H1 (cell line): ENCODE data around the gene GSTM2. TPM values are rescaled to one million over a fixed set of nuclear protein-coding genes. Genes with fewer than 3 reads are reported as not detected.

Source experiments
- CHD1 ChIP-seq: IDR thresholded peaks from 2 replicates; pipeline ENCODE4 v1.6.1; 2012; ENCODE audit warnings: low read depth, low read length, improper control_type of control experiment
- POLR2AphosphoS5 ChIP-seq: IDR thresholded peaks from 2 replicates; pipeline ENCODE4 v1.6.1; 2011; ENCODE audit warnings: low read depth, low read length
- TBP ChIP-seq: IDR thresholded peaks from 2 replicates; pipeline ENCODE4 v1.6.1; 2011; ENCODE audit warnings: low read depth, low read length, improper control_type of control experiment
- TEAD4 ChIP-seq: IDR thresholded peaks from 2 replicates; pipeline ENCODE4 v1.6.1; 2012; ENCODE audit warnings: low read depth, low read length, inconsistent platforms, mixed read lengths
- YY1 ChIP-seq: IDR thresholded peaks from 2 replicates; pipeline ENCODE4 v1.6.1; 2011; ENCODE audit warnings: low read depth, mild to moderate bottlenecking, low read length
- polyA plus RNA-seq, 7 experiments: library from polyadenylated mRNA; depleted of rRNA in 3 of 7; stranded (reverse) in 5 of 7; unstranded in 2 of 7; fragments of >200 nt in 5 of 7; fragments of 200-250 nt in 2 of 7; gene quantifications; 1 replicate in 5 of 7; 2 replicates in 1 of 7; 4 replicates in 1 of 7; pipeline versions ENCODE4 v1.2.1 to v1.2.3, GENCODE V29; 2011 to 2013; ENCODE audit warnings: missing spikeins in 2 of 7, mixed read lengths in 2 of 7
- total RNA-seq: library from RNA; stranded (reverse); fragmentation: NEBNext Ultra II Directional; extraction: Animal tissue kit (Norgen Biotek cat#: 25700); gene quantifications from 2 replicates; pipeline ENCODE4 v1.2.1, GENCODE V29; 2021

GSTM2 gene
- total and polyA plus RNA-seq, 2 of the 8 experiments (the other 6 are each of a cell fraction or from before 2014, with no cell fraction given): 9.6 to 23.1 TPM

- TF ChIP-seq POLR2AphosphoS5 (no peak), TEAD4 (no peak), TBP (no peak), CHD1 (no peak), YY1 (no peak)
Observed at GRCh38 chr1:109719337-109719837, 51.5 kb downstream of the GSTM2 start (continued).
